K562 (cell line): ENCODE data around the gene NDUFAF2. TPM values are rescaled to one million over a fixed set of nuclear protein-coding genes. Genes with fewer than 3 reads are reported as not detected.

Experiments used
- RBM14 ChIP-seq: fragments of 200-400 bp; formaldehyde crosslinking; IDR thresholded peaks from 2 replicates; pipeline ENCODE4 v1.6.1; 2018; ENCODE audit warnings: low read depth, mild to moderate bottlenecking, low read length, moderate library complexity, borderline replicate concordance; ENCODE audit not compliant: insufficient read depth
- ZBTB40 ChIP-seq, 2 experiments: fragments of 450-650 bp in 1 of 2; sonication (generic) in 1 of 2; formaldehyde crosslinking in 1 of 2; IDR thresholded peaks; 2 replicates each; pipeline versions ENCODE4 v1.7.1 to v1.9.0; 2016 to 2022; ENCODE audit warnings: inconsistent platforms in 1 of 2, mild to moderate bottlenecking in 1 of 2, missing genetic modification reagents in 1 of 2
- ZNF507 ChIP-seq: conservative IDR thresholded peaks from 2 replicates; pipeline ENCODE4 v1.6.1; 2017; ENCODE audit warnings: missing genetic modification characterization, missing compliant biosample characterization
- ZNF644 ChIP-seq: fragments of 200-800 bp; sonication (Bioruptor generic); IDR thresholded peaks from 2 replicates; pipeline ENCODE4 v1.6.1; 2016; ENCODE audit warnings: low read depth, missing genetic modification characterization, missing compliant biosample characterization
- polyA plus RNA-seq, 8 experiments: library from polyadenylated mRNA; depleted of rRNA in 4 of 8; stranded (reverse) in 5 of 8; unstranded in 3 of 8; fragments of >200 nt; fragmentation: Nextera tagmentation in 2 of 8; fragmentation: Illumina TruSeq in 1 of 8; extraction: Ambion mirVana in 2 of 8; extraction: Trizol in 1 of 8; gene quantifications; 2 replicates each; pipeline versions ENCODE4 v1.2.1 to v1.2.3, GENCODE V29; 2011 to 2014; ENCODE audit warnings: inconsistent platforms in 1 of 8, missing spikeins in 1 of 8
- total RNA-seq, 7 experiments: library from RNA; depleted of rRNA in 6 of 7; stranded (reverse); fragments of >200 nt in 6 of 7; fragmentation: Illumina TruSeq in 2 of 7; extraction: Trizol in 2 of 7; gene quantifications; 2 replicates each; pipeline versions ENCODE4 v1.2.1 to v1.2.3, GENCODE V29; 2011 to 2021; ENCODE audit warnings: low replicate concordance in 1 of 7

The NDUFAF2 gene
- total and polyA plus RNA-seq, 9 of the 15 experiments (the other 6 are each of a cell fraction or from before 2014, with no cell fraction given), result 56.0 to 155 (median 95.9) TPM

DNA sequence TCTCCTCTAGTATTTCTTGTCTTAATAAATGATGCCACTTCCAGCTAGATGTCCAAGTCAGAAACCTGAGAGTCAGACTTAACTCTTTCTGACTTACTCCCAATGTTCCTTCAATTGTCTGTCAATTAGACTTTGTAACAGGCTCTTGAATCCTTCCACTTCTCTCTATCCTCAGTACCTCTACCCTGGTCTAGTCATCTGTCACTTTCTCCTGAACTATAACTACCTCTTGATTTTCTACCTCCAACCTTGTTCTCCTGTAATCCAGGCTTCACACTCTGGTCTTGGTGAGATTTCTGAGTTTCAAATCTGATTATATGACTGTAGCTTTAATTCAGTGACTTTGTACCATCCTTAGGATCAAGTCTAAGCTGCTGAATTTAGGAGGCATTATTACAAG lies 64.9 kb downstream of the NDUFAF2 start (continued):
- TF ChIP-seq RBM14, result no peak
- no peak for TF ChIP-seq ZBTB40 (IDR thresholded peaks at IDR 0.05)
- no peak for TF ChIP-seq ZBTB40 (CRISPR knock-in tag; IDR thresholded peaks at IDR 0.05)
- no peak for TF ChIP-seq ZNF507
- TF ChIP-seq ZNF644, result no peak
